HG03469 (cell line): ENCODE results near the gene CEP95.

Experiments used
- ATAC-seq: cut with Tn5 transposase; IDR thresholded peaks from one replicate; pipeline ENCODE4 v1.9.1; 2021; ENCODE audit warnings: mild to moderate bottlenecking, moderate library complexity, moderate number of reproducible peaks; ENCODE audit not compliant: unreplicated experiment

CEP95 gene

DNA sequence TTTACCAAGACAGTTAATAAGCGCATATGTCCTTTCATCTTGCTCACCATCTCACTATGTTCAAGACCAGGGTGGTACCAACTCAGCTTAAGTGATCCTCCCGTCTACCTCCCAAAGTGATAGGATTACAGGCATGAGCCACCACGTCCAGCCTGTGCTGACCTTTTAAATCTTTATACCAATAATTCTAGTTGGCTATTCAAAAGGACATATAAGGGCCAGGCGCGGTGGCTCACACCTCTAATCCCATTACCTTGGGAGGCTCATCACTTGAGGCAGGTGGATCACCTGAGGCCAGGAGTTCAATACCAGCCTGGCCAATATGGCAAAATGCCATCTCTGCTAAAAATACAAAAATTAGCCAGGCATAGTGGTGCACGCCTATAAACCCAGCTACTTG lies 2.4 kb downstream of the CEP95 start:
- ATAC-seq, result no peak

DNA sequence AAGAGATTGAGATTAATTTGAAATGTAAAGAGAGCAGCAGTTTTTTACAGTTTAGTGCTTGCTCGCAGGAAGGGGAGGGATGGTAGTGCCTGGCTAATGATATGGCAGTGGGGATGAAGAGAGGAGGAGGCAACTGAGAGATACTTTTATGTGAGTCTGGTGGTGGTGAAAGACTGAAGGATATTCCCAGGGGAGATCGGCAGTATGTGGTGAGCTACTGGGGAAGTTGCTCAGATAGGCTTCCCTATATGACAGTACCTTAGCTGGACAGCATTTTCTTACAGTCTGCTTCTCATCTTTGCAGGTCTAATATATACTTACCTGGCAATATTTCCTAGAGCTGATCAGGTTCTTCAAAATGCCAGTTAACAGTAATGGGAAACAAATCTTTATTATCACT lies 8.6 kb downstream of the CEP95 start:
- no peak for ATAC-seq

DNA sequence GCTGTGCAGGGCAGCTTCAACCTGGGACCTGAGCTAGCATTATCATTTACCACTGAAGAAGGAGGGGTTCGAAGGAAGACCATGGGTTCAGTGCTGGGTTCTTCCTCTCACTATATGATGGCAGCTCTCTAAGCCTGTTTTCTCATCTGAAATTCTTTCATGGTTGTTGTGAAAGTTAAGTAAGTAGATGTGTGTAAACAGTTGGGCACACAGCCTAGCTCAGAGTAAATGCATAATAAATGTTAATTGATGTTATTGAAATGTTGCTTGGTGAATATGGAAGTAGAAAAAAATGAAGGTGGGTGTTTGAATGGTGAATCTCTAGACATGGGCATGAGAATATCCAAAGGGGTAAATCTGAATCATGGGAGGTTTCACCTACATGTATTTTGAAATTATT lies 9.1 kb downstream of the CEP95 start:
- ATAC-seq, result no peak

DNA sequence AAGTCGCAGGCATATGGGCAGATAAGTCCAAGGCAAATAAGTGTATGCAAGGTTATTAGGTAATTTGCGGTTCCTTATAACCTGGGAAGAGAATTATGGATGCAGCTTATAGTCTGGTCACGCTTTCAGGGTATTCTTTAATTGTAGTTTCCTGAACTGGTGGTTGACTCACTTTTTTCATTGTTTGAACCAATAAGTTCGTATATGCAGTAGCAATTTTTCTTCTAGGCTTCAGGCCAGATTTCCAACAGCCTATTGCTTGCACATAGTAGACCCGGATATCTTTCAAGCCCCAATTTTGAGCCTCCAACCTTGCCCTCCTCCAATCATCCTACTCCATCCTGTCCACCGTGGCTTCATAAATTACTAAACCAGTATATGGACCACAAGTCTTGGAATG lies 12.8 kb downstream of the CEP95 start:
- ATAC-seq, result no peak

DNA sequence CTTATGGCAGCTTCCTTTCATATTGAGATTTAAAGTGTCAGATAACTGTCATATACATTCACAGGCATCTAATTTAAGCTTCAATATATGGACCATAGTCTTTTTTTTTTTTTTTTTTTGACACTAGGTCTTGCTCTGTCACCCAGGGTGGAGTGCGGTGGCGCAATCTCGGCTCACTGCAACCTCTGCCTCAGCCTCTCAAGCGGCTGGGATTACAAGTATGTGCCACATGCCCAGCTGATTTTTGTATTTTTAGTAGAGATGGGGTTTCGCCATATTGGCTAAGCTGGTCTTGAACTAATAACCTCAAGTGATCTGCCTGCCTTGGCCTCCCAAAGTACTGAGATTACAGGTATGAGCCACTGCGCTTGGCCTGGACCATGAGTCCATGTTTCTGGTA lies 13.6 kb downstream of the CEP95 start:
- no peak for ATAC-seq

DNA sequence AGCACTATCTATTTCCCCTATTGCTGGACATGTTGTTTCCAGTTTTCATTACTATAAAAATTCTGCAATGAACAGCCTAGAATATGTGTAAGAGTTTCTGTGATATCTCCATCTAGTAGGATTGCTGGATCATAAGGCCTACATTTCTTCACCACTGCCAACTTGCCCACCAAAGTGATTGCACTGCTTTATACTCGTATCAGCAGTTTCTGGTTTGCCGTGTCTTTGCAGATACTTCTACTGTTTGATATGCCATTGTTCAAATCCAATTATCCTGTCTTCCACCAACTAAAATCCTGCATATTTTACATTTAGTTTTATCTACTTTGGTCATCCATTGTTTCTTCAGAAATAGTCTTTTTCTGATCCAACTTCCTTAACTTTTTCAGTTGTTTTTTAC lies 21.1 kb downstream of the CEP95 start:
- ATAC-seq, result no peak

DNA sequence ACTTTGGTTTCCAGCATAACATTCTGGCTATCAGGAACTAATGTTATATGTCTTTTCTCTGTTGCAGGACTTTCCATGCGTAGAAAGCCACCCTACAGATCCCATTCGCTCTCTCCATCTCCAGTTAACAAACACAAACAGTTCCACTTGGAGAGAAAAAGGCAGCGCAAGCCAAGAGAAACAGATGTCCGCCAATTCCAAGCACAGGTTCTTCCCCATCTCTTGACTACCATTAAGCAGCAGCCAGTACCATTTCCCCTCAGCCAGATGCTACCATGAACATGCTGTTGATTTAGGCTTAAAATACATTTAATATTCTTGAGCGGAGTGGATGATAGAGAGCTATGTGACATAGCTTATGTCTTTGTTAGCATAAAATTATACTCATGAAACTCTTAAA lies 22.4 kb downstream of the CEP95 start:
- ATAC-seq, result no peak

DNA sequence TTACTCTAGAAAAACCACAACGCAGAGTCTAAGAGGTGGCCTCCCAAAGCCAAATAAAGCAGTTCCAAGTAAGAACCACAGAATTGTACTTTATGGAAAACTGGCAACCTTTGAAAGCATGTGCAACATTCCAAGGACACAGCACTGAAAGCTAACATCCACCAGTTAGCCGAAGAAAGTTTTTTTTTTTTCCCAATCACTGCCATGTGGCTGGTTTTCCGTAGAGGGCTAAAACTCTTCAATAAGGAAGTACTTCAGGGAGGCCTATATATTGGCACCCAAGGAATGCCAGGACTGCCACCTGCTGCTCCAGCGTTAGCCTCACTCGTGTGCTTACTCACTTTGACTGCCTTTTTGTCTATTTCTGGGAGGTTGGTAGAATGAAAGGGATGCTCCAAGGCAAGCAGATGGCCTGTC lies 25.2 kb downstream of the CEP95 start:
- no peak for ATAC-seq

DNA sequence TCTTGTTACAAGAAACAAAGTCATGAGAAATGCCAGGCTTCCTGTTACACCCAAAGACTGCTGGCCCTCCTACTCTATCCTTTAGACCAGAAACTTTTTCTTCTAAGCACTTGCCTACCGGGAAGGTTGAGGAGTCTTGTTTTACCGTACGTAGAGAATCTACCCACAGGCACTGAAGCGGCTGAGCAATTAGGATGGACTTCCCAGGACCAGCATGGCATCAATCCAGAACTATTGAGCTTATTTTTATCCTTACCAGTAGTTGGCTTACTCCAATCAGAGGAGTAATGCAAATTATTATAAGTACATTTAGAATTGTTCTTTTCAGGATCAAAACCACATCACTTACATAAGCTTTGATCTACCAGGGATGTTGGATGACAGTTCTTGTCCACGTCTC lies 25.6 kb downstream of the CEP95 start:
- no peak for ATAC-seq

DNA sequence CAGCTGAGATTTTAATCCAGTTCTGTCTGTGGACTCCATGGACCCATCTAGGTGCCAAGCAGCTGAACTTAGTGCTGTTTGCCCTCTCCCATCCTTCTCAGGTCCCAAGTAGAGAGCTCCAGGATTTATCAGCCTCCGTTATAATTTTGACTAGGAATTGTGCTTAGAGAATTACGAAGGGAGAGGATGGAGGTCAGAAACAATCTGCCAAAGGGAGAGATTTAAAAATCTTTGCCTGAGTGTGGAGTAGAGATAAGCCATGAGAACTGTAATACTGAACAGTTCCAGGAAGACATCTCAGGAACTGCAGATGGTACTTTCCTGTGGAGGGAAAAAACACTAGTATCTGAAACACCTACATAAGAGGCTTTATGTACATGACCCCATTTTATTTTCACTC lies 27.0 kb downstream of the CEP95 start:
- ATAC-seq, result no peak

DNA sequence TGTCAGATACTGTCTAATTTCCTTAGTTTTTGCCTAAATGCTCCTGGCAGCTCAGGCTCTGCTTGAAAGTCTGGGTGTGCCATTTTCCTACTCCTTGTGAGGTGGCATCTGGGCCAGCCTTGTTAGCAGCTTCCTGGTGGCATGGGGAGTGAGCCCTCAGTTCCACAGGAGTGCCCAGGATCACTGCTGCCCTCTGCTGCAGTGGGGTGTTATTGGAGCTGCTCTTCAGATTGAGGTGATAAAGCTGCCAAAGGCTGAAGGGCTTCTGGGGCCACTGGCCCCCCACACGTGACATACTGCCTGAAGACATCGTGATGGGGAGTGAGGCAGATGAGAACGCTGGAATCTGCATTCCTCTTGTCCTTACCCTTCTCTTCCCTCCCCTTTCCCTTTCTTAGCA lies 27.4 kb downstream of the CEP95 start:
- ATAC-seq, result no peak

DNA sequence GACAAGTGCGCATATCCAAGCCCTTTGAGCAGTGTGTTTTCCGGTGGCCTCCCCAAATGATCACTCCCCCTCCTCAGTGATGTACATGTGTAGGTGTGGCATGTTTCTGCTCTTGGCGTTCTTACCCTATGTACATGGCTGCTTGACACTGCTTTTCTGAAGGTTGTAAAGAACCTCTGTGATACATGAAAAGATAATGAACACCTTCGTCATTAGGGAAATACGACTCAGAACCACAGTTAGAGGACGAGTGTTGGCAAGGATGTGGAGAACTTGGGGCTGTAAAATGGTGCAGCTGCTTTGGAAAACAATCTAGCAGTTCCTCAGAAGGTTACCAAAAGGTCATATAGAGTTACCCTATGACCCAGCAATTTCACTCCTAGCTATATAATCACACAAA lies 28.6 kb downstream of the CEP95 start:
- no peak for ATAC-seq

DNA sequence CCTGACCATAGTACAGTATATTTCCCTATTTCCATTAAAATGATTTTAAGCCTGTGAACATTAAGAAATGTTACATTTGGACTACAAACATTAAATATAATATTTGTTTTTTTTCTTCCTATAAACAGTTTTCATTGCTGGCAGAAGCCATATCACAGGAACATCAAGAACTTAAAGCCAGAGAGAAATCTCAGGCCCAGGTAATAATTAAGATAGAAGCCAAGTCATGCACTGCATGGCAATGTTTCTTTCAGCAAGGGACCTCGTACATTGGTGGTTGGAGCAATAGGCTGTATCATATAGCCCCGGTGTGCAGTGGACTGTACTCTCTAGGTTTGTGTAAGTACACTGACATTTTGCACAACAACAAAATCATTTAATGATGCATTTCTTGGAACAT lies 30.1 kb downstream of the CEP95 start:
- no peak for ATAC-seq

DNA sequence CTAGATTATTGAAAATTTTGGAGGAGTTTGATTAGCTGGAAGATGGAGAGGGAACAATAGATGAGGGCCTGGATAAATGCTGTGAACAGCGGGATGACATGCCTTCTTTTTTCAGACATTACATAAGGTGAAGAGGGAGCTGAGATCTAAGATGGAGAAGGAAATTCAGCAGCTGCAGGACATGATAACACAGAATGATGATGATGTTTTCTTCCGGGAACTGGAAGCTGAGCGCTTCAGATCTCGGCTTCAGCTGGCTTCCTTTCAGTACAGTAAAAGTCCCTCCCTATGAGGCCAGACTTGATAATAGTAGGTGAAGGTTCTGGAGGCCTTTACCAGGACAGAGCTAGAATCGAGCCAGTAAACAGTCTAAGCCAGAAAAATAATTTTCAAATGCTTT lies 30.7 kb downstream of the CEP95 start:
- ATAC-seq, result no peak

DNA sequence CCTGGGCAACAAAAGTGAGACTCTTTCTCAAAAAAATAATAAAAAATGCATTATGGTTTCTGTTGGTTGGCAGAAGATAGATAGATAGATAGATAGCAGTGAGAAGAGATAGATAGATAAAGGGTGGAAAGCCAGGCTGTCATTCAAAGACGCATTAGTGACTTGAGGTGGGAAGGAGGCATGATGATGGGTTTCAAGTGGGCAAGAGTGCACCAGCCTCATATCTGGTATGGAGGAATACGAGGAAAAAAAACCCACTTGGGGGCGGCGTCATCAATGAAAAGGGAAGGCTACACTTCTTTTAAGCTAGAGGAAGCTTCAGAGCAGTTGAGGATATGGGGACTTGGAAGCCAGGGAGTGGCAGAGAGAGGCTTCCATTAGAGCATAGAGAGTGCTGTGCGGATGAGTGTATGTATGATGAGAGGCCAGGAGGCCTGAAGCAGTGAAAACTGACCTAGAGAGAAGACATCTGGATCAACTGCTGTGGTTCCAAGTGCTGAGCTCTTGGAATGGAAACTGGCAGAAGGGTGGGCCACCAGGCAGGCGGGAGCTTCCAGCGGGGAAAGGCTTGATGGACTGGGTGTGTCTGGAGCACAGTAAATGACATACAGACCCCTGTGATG lies 31.8 kb downstream of the CEP95 start:
- ATAC-seq, result no peak

DNA sequence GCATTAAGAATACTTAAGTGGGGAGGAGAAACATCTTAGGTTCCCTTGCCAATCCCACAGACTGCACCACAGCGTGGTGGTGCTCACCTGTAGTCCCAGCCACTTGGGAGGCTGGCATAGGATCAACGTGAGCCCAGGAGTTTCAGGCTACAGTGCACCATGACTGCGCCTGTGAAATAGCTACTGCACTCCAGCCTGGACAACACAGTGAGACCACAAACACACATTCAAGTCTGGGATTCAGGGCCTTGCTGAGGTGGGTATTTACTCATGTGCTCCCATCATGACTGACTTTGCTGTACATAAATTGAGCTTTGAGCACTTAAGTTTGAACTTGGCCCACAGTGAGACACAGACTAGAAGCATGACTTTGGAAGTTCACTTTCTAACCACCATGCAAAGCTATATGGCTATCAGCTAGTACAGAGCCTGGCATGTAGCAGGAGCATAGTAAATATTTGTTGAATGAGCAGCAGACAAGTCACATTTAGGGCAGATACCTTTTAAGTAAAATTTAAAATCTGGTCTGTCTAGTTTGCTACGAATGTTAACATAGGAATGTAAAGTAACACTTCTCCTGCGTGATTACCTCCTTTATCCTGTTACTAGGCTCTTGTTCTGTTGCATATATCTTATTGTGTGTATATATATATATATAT lies 33.5 kb downstream of the CEP95 start:
- no peak for ATAC-seq

DNA sequence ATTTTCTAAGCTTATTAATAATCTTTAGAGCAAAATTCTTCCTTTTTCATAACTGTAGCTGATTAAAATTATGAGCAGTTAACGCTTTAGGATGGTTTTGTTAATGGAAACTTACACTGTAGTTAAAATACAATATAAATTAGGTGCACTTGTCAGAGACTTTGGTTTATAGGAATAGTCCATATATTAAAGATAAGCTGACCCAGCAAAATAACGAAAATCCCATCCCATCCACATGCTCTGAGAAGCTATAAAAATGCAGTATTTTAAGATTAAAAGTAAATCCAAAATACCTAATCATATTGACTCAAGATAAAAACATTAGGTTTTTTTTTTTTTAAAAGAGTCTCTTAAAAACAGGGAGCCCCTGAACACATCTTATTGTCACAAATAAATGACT lies 38.0 kb downstream of the CEP95 start:
- ATAC-seq, result no peak

DNA sequence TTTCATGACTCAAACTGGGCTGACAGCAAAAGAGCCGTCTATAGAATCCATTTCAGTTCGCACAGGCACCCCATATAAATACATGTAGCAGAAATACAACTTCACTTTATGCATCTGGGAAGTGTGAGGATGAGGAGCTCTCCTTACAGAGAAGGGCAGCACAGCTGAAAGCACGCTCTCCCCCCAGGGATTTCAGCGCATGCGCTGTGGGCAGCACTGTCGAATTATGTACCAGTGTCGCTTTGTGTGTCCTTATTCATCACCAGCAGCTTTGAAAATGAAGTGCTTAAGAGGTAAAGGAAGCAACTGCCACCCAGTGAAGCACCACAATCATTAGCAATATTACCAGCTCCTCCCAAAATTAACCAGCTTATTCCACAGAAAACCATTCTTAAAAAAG lies 39.9 kb downstream of the CEP95 start:
- ATAC-seq, result no peak

DNA sequence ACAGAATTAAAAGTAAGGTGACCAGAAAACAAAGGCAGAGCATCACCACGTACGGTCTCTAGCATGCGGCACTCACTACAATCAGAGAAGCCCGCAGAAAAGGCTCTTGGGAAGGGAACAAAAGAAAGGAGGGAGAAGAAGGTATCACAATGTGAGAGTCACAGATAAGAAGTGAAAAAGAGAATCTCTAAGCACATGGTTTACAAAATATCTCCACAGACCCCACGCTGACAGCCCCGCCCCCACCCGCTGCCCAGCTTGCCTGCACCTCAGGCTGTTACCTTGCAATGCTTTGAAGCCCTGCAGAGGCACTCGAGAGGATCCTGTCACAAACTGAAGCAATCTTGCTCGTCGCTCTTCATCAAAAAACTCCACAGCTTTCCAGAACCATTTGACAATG lies 40.5 kb downstream of the CEP95 start:
- ATAC-seq, result no peak

DNA sequence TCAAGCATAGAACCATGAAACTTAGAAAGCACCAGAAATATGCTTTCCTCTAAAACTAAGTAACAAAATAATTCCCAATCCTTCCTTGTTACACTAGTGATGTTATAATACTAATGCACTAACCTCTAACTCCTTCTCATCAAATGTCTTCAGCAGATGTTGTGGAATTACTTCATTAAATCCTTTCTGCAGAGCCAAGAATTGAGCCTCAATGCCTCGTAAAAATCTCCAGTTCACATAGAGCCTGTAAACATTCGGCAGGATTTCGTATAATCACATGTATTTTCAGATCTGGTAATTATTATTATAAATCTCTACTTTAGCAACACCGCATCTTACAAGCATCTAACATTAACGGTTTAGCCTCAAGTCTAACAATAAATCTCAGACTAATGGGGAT lies 44.7 kb downstream of the CEP95 start:
- no peak for ATAC-seq

DNA sequence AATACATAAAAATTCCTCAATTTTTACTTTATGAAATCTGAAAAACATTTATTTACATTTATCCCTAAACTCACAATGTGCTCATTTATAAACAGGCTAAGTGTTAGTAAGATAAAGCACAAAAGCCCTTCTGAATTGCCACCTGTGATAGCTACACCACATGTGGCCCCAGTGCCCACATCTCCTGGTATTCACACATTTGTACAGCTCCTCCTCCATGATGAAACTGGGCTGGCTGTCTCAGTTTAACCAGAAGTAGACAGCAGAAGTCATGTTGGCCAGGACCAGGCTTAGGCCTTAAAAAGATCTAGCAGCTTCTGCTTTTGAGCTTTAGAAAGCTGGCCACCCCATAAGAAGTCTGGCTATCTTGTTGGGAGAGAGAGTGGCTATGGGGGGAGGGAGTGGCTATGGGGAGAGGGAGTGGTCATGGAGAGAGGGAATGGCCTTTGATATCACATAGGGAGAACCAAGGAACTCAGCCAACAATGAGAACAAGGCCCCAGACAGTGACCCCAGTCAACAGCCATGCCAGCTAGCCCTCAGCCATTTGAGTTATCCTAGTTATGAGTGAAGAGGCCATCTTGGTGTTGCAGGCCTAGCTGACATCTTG lies 47.4 kb downstream of the CEP95 start:
- no peak for ATAC-seq

DNA sequence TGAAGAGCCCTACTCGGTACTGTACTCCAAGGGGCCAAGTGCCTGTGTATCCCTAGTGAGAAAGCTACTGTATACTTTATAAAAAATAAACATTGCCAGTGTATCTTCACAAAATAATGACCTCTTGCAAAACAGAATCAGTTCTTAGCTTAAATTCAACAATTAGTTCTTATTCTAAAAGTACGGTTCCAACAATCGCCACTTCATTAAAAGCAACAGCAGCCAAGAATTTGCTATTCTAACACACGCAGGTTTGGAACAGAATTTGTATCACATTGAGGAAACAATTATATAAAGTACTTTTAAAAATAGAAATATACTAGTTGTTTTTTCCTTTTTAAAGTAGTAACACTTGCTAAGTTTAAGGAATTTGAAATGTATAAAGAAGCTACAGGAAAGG lies 48.5 kb downstream of the CEP95 start:
- ATAC-seq, result no peak

DNA sequence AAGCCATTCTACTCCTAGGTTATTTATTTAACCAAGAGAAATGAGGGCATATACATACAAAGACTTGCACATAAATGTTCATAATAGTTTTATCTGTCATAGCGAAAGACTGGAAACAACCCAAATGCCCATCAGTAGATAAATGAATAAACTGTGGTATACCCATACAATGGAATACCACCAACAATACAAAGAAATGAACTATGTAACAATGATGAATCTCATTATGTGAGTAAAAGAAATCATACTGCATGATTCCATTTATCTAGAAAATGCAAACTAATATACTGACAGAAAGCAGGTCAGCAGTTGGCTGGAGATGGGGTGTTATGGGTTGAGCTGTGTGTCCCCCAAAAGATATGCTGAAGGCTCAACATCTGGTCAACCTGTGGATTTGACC lies 57.3 kb downstream of the CEP95 start:
- no peak for ATAC-seq
